ENCODE results near the gene RHOB. TPM values are rescaled to one million over a fixed set of nuclear protein-coding genes. Genes with fewer than 3 reads are reported as not detected.

Gene RHOB
- total RNA-seq, 1 donor from 2014 or later = 292 TPM

DNA sequence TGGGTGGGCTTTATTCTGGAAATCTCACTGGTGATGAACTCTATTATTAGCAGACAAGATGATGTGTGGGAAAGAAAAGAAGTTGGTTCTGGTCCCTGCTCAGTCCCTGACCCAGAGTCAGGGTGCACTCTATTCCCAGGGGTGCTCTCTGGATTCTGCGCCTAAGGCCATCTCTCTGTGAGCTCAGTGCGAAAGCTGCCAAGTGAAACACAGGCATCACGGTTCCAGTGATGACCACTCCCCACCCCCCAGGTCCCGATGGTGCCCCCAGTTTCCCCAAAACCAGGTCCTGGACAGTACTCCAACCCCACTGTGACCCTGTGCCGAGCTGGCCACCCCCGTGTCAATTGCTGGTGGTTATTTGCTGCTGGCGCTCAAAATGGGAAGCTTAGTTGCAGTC, 30.1 kb downstream of the RHOB start:
- H3K4me3 Mint-ChIP-seq (ENCODE audit: unreplicated experiment) = no peak overlapping the region
- H3K27me3 Mint-ChIP-seq (ENCODE audit: unreplicated experiment) = peaks cover 4% of the 10 kb centered on the region
- no peaks in the 10 kb centered on the region for H3K36me3 Mint-ChIP-seq (ENCODE audit: low read depth, unreplicated experiment)
- DNase-seq (ENCODE audit: low spot score) = no peak
- peaks cover 6% of the 10 kb centered on the region for H3K9me3 Mint-ChIP-seq (ENCODE audit: unreplicated experiment)
- H3K4me1 Mint-ChIP-seq (ENCODE audit: unreplicated experiment) = peaks cover 7% of the 10 kb centered on the region
- TF ChIP-seq, protein P1, sequence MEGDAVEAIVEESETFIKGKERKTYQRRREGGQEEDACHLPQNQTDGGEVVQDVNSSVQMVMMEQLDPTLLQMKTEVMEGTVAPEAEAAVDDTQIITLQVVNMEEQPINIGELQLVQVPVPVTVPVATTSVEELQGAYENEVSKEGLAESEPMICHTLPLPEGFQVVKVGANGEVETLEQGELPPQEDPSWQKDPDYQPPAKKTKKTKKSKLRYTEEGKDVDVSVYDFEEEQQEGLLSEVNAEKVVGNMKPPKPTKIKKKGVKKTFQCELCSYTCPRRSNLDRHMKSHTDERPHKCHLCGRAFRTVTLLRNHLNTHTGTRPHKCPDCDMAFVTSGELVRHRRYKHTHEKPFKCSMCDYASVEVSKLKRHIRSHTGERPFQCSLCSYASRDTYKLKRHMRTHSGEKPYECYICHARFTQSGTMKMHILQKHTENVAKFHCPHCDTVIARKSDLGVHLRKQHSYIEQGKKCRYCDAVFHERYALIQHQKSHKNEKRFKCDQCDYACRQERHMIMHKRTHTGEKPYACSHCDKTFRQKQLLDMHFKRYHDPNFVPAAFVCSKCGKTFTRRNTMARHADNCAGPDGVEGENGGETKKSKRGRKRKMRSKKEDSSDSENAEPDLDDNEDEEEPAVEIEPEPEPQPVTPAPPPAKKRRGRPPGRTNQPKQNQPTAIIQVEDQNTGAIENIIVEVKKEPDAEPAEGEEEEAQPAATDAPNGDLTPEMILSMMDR (IDR thresholded peaks at IDR 0.05; ENCODE audit: unreplicated experiment) = no peak
- H3K27ac Mint-ChIP-seq (ENCODE audit: unreplicated experiment) = no peak overlapping the region

DNA sequence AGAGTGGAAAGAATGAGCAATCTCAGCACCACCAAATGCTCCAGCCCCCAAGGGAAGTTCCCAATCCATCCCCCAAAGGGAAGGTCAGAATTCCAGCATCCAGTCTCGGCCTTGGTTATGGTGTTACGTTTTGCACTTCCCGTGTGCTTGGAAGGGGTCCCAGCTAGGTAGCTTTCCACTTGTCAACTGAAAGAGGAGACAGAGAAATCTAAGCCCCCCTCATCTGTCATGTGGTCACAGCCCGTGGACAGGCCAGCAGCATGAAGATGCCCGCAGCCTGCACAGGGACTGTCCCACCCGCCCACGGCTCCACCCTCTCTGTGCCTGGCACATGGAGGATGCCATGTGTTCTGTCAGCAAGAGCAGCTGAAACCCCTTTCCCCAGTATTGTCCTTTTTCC, 32.1 kb downstream of the RHOB start:
- H3K27me3 Mint-ChIP-seq (ENCODE audit: unreplicated experiment) = peaks cover 9% of the 10 kb centered on the region
- H3K4me3 Mint-ChIP-seq (ENCODE audit: unreplicated experiment) = no peak overlapping the region
- H3K9me3 Mint-ChIP-seq (ENCODE audit: unreplicated experiment) = peaks cover 6% of the 10 kb centered on the region
- TF ChIP-seq, protein P1 (IDR thresholded peaks at IDR 0.05; ENCODE audit: unreplicated experiment) = no peak
- H3K36me3 Mint-ChIP-seq (ENCODE audit: low read depth, unreplicated experiment) = no peaks in the 10 kb centered on the region
- no peak for DNase-seq (ENCODE audit: low spot score)
- H3K27ac Mint-ChIP-seq (ENCODE audit: unreplicated experiment) = no peak overlapping the region
- peaks cover 7% of the 10 kb centered on the region for H3K4me1 Mint-ChIP-seq (ENCODE audit: unreplicated experiment)

- peaks cover 6% of the 10 kb centered on the region for H3K9me3 Mint-ChIP-seq (ENCODE audit: unreplicated experiment)
- H3K4me1 Mint-ChIP-seq (ENCODE audit: unreplicated experiment) = peaks cover under 1% of the 10 kb centered on the region
- H3K27ac Mint-ChIP-seq (ENCODE audit: unreplicated experiment) = no peak overlapping the region
- TF ChIP-seq, protein P1 (IDR thresholded peaks at IDR 0.05; ENCODE audit: unreplicated experiment) = no peak
- peaks cover 9% of the 10 kb centered on the region for H3K27me3 Mint-ChIP-seq (ENCODE audit: unreplicated experiment)
- H3K36me3 Mint-ChIP-seq (ENCODE audit: low read depth, unreplicated experiment) = no peaks in the 10 kb centered on the region
- no peak overlapping the region for H3K4me3 Mint-ChIP-seq (ENCODE audit: unreplicated experiment)
- DNase-seq (ENCODE audit: low spot score) = no peak
Observed at GRCh38 chr2:20479835-20480234, 33.0 kb downstream of the RHOB start.

DNA sequence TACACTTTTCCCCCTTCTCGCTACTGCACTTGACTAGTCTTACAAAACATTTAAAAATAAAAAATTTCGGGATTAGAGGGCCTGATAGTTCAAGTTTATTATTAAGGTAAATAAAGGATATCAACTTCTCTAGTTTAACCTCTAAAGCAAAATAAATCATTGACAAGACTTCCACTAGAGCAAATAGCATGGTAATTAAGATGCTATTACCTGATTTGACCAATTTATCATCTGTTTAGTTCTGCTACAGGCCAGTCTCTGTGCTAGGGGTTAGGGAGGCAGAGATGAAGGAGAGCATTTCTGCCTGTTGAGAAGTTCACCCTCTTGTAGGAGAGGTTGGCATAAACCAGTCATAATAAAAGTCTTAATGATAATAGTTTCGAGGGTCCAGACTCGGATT, 34.0 kb downstream of the RHOB start:
- peaks cover 6% of the 10 kb centered on the region for H3K9me3 Mint-ChIP-seq (ENCODE audit: unreplicated experiment)
- no peak overlapping the region for H3K4me3 Mint-ChIP-seq (ENCODE audit: unreplicated experiment)
- H3K4me1 Mint-ChIP-seq (ENCODE audit: unreplicated experiment) = no peaks in the 10 kb centered on the region
- peaks cover 9% of the 10 kb centered on the region for H3K27me3 Mint-ChIP-seq (ENCODE audit: unreplicated experiment)
- H3K36me3 Mint-ChIP-seq (ENCODE audit: low read depth, unreplicated experiment) = no peaks in the 10 kb centered on the region
- no peak for DNase-seq (ENCODE audit: low spot score)
- H3K27ac Mint-ChIP-seq (ENCODE audit: unreplicated experiment) = no peak overlapping the region
- TF ChIP-seq, protein P1 (IDR thresholded peaks at IDR 0.05; ENCODE audit: unreplicated experiment) = no peak

DNA sequence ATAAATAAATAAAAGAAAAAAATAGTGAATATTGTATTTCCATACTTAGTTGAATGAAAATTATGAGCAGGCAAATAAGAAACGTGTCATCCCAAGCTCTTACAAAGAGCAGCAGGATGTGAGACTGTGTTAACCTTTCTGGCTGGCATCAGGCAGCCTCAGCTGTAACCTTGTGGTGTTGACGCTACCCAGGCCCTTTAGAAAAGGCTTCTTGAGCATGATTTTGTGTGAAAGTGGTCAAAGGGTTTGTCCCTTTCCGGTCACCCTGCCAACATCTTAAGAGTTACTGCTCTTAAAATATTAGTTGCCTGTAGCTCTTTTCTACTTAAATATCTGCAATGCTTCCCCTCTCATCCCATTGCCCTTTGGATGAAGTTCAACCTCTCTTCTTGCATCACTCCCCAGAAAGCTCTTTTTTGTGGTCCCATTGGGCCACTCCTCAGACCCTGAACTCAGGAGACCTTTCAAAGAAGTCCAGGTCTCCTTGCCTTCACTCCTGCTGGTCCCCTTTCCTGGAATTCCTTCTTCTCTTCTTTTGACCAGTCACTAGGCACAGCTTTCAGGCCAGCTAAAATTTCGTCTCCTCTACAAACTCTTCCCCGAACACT, 35.0 kb downstream of the RHOB start:
- DNase-seq (ENCODE audit: low spot score) = no peak
- H3K9me3 Mint-ChIP-seq (ENCODE audit: unreplicated experiment) = peaks cover 6% of the 10 kb centered on the region
- peaks cover 9% of the 10 kb centered on the region for H3K27me3 Mint-ChIP-seq (ENCODE audit: unreplicated experiment)
- TF ChIP-seq, protein P1 (IDR thresholded peaks at IDR 0.05; ENCODE audit: unreplicated experiment) = no peak
- H3K4me1 Mint-ChIP-seq (ENCODE audit: unreplicated experiment) = no peaks in the 10 kb centered on the region
- H3K36me3 Mint-ChIP-seq (ENCODE audit: low read depth, unreplicated experiment) = no peaks in the 10 kb centered on the region
- H3K27ac Mint-ChIP-seq (ENCODE audit: unreplicated experiment) = no peak overlapping the region
- no peak overlapping the region for H3K4me3 Mint-ChIP-seq (ENCODE audit: unreplicated experiment)
